ENCODE results near the gene CYP46A1.

Gene CYP46A1

DNA sequence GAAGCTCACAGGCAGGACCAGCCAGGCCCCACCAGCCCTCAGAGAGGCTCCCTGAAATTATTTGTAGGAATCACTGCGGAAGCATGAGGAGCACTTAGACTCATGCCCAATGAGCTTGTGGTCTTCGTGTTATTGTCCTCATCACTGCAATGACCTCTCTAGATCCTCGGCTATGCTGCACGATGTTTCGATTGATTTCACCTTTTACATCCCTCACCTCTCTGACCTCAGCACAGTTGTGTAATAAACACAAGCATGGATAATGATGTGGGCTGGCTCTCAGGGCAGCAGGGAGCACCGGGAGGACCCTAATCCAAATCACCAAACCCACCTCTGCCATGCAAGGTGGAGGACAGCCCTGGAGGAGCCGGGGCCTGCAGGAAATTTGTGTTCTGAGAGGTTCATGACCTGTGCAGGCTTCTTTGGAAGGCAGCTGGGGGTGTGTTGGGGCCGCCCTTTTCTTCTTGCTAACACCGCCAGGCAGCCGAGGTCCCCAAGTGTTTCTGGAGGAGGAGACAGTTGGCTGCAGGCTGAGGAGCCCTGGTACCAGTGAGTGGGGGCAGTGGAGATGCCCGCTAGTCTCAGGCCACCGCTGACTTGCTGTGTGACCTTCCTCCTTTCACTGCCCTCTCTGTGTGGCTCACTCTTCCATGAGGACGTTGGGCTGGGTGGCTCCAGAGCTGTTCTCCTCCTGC, 79.6 kb downstream of the CYP46A1 start:
- no peak for DNase-seq

- no peak for DNase-seq
These were observed 80.2 kb downstream of the CYP46A1 start for GRCh38 chr14:99764222-99764706.

GRCh38 chr14:99768381-99768780, 84.3 kb downstream of the CYP46A1 start:
- no peak for DNase-seq

DNA sequence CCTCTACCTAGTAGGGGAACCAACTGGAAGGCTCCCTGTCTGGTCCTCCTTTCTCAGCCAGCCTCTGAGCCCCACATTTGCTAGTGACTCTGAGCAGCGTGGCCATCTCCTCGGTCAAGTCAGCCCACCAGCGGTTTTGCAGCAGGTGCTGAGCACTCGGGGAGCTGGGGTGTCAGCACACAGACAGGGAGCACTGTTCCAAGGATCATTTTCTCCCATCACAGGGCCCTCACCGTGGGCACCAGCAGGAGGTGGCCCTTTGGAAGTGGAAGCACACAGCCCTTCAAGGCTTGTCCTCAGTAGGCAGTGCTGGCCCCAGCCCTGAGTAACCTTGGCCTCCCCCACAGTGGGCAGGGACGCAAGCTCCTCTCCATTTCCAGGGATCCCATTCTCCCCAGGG, 85.0 kb downstream of the CYP46A1 start:
- no peak for DNase-seq

DNA sequence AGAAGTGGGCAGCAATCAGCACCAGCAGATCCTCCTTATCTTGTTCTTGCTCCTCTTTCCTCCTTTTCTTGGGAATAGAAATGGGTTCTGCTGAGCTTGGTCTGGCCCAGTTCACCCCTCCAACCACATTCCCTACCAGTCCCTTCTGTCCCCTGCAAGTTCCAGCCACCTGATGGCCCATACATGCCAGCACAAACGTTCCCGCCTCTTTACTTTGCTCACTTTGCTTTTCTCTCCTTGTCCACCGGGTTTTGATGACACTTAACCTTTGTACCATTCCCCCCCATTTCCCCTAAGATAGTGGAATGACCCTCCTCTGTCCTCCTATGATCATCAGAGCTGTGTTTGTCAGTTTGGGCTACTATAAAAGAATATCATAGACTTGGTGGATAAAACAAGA, 85.7 kb downstream of the CYP46A1 start:
- no peak for DNase-seq

GRCh38 chr14:99772371-99773283, 88.5 kb downstream of the CYP46A1 start:
- no peak for DNase-seq

- DNase-seq: no peak
These were observed 89.7 kb downstream of the CYP46A1 start for GRCh38 chr14:99773521-99774497.

DNA sequence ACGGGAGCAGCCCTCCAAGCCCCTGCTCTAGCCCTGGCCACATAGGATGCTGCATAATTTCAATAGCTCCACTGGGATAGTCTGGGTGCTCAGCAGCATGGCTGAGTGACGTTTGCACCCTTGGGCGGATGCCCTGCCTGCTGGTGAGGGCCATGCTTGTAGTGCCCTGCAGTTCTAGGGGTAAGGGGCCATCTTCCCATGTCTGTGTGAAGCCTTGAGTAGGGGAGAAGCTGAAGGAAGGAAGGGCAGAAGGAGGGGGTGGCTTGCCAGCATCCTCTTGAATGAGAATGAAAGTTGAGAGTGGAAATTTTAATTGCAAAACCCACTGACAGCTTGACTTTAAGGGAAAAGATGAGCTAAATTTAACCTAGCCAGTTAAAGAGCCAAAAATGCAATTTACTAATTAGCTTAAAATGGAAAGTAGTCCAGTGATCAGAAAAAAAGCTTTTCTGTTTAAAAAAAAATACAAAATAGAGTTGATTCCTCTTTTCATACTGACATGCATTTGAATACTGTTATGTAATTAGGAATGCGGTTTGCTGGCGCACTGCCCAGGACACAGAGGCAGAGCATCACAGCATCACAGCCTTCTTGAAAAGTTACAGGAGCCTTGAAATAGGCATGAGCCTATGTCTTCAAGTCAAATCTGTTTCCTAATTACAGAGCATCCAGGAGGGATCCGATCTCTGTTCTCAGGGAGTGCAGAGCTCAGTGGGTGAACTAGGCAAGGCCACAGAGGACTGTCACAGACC, 90.6 kb downstream of the CYP46A1 start:
- DNase-seq: no peak

DNA sequence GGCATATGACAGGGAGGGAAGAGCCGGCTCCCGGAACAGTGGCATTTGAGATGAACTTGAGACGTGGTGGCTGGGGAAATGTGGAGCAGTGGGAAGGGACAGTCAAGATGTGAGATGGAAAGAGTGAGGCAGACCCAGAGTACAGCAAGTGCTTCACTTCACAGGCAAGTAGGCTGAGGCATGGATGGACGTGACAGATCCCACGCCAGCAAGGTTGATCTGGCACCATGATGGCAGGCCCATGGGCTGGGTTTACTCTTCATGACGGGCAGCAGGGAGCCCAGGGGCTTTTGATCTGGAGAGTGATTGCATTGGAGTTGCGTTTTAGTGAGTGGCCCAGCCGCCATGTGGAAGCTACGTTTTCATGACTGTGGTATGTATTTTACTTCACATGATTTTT, 91.3 kb downstream of the CYP46A1 start:
- DNase-seq: no peak
